22Rv1 (cell line): ENCODE data around the gene PTGDR2.

ENCODE experiments used
- H3K27ac ChIP-seq: fragments of 450-650 bp; 2 replicates; pipeline ENCODE4 v1.5.1; 2017
- CTCF ChIP-seq: fragments of 450-650 bp; IDR thresholded peaks from 2 replicates; pipeline ENCODE4 v1.5.1; 2017; ENCODE audit warnings: mild to moderate bottlenecking
- ZFX ChIP-seq: fragments of 450-650 bp; IDR thresholded peaks from 2 replicates; pipeline ENCODE4 v1.6.1; 2017; ENCODE audit warnings: antibody characterized with exemption, borderline replicate concordance

Gene PTGDR2

GRCh38 chr11:60879971-60880588, 24.3 kb upstream of the PTGDR2 start:
- H3K27ac ChIP-seq = no peak overlapping the region
- TF ChIP-seq ZFX = no peak
- no peak for TF ChIP-seq CTCF

- no peak for TF ChIP-seq ZFX
- no peak for TF ChIP-seq CTCF
- H3K27ac ChIP-seq = no peak overlapping the region
Measured at GRCh38 chr11:60879104-60879503, 23.4 kb upstream of the PTGDR2 start.

GRCh38 chr11:60878245-60879101, 22.7 kb upstream of the PTGDR2 start:
- TF ChIP-seq ZFX (no peak), CTCF (no peak)

GRCh38 chr11:60876168-60876485, 20.4 kb upstream of the PTGDR2 start:
- no peak overlapping the region for H3K27ac ChIP-seq
- no peak for TF ChIP-seq ZFX
- no peak for TF ChIP-seq CTCF

More at GRCh38 chr11:60878245-60879101, 22.7 kb upstream of the PTGDR2 start:
- no peak overlapping the region for H3K27ac ChIP-seq

GRCh38 chr11:60875366-60876167, 19.8 kb upstream of the PTGDR2 start:
- TF ChIP-seq ZFX (no peak), CTCF (no peak)
- H3K27ac ChIP-seq = no peak overlapping the region

GRCh38 chr11:60874421-60875365, 18.9 kb upstream of the PTGDR2 start:
- H3K27ac ChIP-seq = no peak overlapping the region
- no peak for TF ChIP-seq ZFX
- no peak for TF ChIP-seq CTCF
